Testis (tissue), 2 donors: Measurements from ENCODE around the gene STARD13.

Experiments
- CTCF ChIP-seq, 3 experiments: fragments of 450-650 bp in 2 of 3; fragments of 200-600 bp in 1 of 3; sonication (generic) in 1 of 3; IDR thresholded peaks; one replicate each; pipeline ENCODE4 v1.5.1; 2016 to 2019; ENCODE audit warnings: antibody characterized with exemption in 3 of 3, mild to moderate bottlenecking in 2 of 3, moderate library complexity in 1 of 3
- POLR2A ChIP-seq: fragments of 450-650 bp; IDR thresholded peaks from one replicate; pipeline ENCODE4 v1.6.1; 2017; ENCODE audit warnings: antibody characterized with exemption, mild to moderate bottlenecking, moderate library complexity

- TF ChIP-seq CTCF (IDR thresholded peaks at IDR 0.05) (no peak), POLR2A (no peak)
Measured at GRCh38 chr13:33249066-33249465, 36.5 kb downstream of the STARD13 start.
